GM21529 (cell line): ENCODE data around the gene PCK1.

Source experiments
- ATAC-seq: cut with Tn5 transposase; IDR thresholded peaks from one replicate; pipeline ENCODE4 v1.9.1; 2021; ENCODE audit not compliant: unreplicated experiment

PCK1 gene

DNA sequence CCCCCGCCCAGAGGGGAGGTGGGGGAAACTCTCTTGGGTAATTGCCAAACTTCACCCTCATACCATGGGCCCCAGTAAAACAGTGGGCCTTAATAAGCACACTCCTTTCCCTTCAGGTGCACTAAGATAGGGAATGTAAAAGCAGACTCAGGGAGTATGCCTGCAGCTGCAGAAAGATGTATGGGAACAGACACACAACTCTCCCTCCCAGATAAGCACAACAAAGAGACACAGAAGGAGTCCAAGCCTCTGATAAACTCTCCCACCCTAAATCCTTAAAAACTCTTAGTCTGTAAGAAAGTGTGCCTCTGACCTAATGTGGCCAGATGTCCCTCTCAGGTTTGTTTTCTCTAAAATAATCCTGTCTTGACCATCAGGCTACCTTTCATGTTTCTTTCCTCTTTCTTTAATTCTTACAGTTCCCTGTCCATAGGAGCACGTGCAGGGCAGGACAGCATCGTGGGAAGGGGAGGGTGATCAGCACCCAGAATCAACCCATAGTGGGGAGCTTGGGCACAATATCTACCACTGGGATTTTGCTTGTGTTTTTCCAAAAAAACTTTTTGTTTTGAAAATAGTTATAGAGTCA, 24.7 kb upstream of the PCK1 start:
- no peak for ATAC-seq

DNA sequence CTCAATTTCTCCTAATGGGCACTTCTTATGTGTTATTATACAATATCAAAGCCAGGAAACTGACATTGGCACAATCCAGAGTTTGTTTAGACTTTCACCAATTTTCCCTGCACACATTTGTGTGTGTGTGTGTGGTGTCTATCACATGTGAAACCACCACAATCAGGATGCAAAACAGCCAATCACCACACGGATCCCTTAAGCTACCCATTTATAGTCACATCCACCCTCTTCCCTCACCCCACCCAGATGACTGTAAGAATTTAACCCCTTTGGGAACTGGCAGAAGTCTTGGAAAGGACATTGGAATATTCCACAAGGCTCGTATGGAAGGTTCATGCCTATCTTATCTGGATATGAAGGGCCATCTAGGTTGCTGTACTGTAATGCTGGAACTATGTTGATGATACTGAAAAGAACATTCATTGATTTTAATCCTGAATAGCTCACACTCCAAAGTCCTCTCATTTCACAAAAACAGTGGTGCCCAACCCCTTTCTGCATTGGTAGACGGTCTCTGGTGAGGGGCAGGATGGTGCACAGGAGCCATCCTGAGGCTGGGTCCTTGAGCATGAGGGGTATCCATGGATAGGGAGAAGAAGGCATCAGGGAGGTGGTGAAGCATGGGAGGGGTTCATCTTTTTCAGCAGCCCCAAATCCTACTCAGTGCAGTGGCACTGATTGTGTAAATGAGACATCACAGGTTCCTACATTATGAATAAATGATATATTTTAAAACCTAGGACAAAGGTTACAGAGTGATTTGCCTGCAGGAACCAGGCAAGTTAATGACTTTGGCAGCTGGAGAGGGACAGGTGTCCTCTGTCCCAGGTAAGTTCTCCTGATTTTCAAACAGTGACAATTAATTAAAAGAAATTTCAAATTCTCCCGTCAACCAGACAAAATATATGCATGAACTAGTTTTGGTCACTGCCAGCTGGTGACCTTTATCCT, 23.9 kb upstream of the PCK1 start:
- ATAC-seq: no peak

DNA sequence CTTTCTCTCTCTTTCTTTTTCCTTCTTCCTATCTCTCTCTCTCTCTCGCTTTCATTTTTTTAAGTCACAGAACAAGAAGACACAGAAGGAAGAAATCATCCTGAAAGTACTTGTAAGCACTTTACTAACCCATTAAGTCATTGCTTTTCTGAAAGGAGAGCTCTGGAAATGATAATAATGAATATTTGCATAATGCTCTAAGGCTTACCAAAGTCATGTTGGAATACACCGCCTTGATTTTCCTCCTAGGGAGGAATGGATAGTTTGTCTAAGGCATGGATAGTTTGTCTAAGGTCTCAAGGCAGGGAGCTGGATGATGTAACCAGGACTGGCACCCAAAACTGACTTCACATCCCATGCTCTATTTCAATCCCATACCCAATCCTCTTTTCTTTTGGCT, 23.1 kb upstream of the PCK1 start:
- no peak for ATAC-seq

DNA sequence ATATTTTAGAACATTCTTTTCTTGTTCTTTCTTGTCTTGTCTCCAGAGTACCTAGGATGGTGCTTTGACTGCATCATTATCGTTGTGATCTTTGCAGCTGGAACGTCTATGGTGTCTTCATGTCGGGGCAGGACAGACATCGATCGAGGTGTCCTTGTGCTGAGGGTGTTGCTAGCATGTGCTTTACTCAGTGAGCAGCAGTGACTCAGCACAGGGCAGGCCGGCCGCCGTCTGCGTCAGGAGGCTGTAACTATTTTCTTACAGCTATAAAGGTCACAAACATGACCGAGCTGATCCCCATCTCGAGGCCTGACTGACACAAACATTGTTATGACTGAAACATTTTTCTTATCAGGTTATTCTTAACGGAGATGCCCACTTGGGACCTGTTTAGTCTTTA, 21.0 kb upstream of the PCK1 start:
- ATAC-seq: no peak

DNA sequence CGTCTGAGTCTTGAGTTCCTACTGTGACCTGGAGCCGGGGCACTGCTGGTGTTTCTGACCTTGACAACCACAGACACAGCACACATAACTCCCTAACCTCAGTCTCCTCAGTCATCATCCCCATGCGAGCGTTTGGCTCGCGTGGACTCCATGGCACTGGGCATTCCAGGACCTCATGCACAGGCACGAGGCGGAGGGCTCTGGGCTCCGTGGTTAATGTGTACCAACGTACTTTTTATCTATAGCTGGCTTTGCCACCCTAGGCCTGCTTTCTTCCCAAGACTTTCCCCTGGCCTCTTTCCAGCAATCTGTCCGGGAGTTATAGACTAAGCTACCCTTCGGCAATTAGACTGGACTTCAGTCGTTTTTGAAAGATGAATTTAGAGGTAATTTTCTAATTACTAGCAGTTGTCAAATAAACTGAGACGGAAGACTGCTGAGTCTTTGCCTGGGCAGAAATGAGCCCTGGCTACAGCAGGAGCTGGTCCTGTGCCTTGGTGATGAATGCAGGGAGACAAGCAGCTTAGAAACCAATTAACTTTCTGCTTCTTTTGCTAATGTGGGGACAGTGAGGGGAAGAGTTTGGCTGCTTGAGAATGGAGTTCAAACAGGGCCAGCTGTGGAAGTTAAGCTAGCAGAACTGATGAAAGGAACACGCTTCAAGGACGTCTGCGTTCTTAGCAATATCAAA, 19.9 kb upstream of the PCK1 start:
- ATAC-seq: no peak

DNA sequence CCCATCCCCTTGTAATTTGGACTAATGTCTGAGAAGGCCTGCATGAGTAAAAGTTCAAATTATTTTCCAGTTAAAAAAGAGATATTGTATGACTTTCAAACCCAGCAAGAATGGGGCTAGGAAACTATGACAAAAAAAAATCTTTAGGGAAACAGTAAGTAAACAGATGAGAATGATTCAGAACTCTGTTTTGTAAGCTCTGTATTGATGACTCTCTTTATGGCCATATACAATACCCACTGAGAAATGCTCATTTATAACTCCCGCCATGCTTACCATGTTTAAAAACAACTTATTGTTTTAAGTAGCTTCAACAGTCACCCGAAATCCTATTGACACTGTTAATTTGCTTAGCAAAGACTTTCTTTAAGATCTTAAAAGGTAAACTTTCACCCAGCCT, 17.2 kb upstream of the PCK1 start:
- ATAC-seq: no peak

DNA sequence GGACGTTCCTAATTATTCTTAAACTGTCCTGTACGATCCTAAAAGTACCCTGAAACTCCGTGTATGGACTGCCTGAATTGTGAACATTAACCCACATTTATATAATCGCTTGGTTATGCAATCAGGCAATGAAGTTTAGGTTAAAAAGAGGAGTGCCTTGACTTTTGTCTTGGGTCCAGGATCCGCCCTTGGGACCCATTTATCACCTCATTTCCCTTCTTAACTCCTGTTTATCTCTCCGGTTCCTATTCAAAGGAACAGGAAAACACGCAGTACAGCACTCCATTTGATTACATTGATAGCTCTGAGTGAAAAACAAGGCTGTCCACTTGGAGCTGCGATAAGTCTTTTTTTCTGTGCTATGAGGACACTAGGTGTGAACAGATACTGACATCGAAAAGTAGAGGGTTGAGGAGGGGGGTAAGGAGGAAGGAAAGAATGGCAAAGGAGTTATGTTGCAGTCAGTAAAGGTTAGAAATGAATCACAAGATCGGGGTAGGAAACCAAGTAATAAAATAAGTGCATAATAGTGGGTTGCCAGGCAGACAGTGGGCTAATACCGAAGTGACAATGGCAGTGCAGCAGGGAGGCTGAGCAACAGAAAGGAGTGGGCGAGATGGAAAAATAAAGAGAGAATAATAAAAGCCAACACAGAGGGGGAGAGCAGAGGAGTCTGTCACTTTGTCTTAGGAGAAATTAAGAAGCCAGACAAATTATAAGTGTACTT, 15.9 kb upstream of the PCK1 start:
- ATAC-seq: no peak

DNA sequence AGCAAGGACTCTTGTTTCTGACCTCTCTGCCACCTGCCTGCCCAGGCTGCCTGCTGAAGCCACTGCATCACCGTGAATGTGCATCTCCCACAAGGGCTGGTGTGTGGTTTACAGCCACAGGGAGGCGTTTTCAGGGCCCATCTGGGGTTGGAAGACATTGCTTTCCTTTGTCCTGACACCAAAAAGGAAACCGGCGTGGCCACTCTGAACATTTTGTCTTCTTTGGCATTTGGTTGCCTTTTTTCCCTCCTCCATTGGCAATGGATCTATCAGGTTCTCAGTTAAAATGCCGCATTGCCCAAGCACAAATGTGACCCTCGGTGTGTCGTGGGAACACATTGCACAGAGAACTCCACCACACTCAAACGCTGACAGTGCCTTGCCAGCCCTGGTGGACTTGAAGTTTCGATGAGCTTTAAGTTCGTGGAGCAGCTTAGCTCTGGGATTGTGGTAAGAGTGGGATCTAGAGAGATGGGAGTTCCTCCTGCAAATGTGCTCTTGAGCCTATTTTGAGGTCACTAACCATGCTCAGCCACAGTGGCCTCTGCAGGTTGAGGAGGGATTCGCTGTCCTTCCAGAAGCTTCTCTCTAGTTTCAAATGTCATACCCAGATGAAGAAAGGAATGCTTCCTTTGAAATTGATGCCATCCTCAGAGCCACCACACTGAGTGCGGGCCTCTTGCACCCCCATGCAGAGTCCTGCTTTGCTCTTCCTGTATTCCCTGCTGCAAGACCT, 14.8 kb upstream of the PCK1 start:
- no peak for ATAC-seq

DNA sequence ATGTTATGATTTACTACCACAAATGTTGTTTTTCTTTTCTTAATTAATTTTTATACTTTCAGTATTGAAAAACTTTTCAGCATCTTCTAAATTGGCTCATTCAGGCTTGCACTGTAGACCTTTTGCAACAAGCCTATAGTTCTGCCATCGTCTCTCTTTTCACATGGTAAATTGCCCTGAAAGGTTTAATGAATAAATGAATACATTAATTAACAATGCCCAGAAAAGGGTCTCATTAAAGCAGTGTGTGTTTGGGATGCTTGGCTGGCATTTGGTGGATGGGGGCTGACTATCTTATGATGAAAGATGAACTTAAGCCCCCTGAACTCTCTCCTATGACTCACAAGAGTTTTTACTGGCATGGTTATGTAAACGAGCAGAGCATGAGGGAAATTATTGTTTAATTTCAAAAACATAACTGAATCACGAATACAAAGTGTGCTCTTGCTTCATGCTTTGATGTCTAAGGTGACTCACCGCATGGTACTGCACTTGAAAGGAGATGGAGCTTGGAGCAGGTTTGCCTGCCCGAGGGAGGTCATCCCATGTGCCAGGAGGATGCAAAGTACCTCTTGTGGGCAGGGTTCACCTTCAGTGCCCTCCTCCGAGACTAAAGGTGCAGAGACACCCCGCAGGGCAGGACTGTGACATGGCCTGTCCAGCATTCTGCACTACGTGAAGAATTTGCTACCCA, 13.8 kb upstream of the PCK1 start:
- no peak for ATAC-seq

DNA sequence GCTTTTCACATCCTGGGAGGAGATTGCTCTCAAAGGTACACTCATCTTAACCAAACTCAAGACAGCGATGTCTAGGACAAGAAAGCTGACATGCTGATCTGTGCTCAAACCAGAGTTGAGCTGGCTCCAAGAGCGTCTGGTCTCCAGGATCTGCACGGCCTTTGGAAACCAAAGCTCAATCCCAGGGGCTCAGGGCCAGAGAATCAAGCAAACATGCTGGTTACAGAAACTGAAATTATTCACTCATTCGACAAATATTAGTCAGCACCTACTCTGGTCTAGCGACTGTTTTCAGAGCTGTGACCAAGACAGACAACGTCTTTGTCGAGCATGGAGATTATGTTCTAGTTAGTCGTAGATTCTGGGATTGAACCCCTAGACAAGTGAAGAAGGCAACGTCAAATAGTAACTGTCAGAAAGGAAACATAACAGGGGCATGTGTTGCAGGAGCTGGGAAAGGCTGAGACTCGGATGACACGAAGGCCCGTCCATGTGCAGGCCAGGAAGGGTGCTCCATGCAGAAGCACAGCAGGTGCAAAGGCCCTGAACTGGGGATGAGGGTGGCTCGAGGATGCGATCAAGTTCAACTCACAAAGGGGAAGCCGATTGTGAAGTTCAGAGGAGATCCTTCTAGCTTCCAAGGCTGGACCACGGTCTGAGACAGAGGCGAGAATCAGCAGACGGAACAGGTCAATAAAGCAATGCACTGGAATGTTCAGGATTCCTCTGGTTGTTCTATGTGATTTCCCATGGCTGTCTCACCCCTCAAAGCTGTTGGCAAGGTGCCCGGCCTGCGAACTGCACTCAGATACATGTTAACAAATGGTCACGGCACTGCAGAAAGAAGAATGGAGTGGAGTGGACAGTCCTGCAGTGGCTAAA, 12.5 kb upstream of the PCK1 start:
- no peak for ATAC-seq

DNA sequence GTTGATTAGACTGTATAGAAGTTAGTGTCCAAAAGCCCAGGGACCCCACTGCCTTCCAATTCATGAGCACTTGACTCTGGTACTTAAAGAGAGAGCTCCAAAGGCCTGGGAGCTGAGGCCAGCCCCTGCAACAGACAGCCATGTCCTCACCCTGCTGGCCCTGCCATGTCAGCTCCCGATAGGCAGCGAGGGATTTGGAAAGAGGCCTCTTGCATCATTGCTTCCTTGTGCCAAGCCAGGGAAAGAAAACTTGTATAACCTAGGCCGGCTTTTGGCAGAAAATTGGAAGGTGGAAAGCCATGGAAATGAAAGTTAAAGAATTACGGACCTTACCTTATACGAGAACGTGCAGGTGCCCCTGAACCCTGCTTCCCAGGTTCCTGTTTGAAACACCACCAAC, 8.4 kb upstream of the PCK1 start:
- no peak for ATAC-seq

DNA sequence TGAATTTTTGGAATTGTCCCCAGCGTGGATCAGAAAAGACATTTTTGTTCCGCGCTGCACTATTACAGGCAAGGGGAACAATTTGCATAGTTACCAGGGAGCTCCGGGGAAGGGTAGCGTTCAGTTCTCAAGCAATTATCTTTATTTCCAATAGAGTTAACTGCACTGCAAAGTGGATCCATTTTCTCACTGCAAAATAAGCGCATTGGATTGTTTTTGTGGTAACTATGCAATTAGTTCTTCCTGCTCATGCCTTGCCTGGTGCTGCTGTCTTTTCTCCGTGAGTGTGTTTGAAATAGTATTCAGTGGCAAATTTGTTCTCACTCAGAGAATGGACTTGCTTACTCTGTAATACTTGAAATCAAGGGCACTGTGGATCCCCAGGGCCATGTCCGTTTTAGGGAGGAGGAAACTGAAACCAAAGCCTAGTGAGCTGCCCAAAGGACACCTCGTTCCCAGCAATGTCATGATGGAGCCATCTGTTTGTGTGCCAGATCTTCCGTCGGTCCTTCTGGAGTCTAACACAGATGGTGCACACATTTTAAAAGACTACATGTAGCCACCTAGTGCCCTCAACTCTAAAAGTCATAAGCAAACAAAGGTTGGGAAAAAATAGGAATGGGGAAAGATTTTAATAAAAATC, 7.4 kb upstream of the PCK1 start:
- no peak for ATAC-seq

DNA sequence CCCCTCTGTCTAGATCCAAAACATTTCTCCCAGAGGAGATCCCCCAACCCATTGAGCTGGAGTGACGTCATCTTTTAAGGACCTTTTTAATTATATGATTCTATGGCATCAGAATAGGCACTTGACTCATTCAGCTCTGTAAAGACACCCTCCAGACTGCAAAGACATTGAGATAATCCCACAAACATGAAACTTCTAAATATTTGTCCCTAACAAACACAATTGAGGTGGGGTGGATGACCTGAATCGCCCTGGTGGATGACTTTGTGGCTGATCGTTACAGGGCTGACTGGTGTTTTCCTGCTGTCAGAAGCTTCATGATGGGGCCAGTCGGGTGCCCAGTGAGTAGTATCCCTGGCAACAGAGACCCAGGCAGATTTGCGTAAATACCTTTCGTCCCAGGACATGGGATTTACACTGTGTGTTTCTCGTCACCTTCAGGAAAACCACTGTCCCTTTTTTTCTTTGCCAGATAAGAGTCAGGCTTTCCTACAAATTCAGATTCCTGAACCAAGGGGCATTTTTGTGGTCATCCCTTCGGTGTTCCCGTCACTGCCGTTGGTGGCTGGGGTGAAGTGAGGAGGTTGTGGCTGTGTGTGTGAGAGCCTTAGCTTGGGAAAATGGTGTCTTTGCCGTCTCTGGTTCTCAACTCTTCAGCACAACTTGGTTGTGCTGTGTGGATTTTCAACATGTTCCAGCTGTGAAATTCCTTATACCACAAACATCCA, 5.3 kb upstream of the PCK1 start:
- no peak for ATAC-seq

DNA sequence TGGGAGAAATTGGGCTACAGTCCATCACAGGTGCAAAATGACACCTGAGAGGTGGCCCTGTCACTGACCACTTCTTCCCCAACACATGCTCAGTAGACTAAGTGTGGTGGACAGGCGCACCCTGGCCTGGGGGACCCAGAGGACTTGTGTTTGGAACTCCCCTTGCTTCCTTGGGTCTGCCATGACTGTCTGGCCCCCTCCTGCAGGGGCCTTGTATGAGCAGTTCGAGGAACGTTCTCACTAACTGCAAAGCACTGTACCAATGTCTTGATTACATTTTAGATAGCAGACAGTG, 4.0 kb upstream of the PCK1 start:
- ATAC-seq: no peak

DNA sequence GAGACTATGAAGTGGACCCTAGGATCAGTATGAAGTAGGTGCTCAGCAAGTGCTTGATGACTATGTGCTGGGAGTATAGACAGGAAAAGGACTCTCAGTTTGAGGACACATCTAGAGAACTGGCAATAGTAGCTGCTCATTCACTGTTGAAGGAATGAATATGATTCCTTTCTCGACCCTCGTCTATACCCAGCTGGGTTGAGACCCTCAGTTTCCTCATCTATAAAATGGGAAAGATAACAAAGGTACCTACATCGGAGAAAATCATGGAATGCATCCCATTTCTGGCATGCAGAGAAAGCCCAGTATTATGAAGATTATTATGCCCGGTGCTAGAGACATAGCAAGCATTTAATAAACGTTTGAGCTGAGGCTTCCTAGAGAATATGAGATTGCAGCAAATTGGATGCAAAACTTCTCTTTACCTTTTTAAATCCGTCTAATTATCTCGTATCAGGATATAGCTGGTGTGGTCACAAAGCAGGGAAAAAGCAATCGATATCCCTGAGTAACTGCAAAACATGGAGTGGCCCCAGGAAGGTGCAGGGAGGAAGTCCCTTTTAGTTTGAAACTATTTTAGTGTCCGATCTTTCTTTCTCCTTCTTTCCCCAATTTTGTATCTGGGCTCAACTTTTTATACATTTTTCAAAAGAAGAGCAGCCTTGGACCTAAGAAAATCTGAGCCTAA, 2.8 kb upstream of the PCK1 start:
- no peak for ATAC-seq

DNA sequence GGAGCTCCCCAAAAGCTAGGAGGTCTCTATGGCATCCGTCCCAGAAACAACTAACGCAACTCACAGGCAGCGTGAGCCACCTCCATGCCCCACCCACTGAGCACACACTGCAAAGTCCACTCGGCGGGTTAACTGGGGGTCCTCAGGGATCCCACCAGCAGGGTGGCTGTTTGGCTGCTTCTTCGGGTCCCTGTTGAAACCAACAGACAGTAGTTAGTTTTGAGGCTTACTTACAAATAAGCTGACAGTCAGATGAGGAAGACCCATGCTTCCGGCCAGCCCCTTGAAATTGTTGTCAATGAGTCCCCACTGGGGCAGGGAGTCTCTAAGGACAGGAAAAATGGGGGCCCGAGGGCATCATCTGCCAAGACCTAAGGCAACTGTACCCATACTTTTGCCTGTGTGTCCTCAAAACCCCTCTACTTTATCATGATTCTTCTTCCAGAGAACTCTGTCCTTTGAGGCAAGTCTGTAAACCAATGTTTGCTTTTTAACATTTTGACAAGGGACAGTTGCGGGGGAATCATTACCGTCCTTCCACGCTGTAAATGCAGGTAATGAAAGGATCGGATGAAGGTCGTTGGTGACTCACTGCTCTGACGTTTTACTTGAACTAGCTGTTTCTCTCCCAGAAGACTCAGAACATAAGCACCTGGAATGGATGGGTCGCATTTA, 2.2 kb upstream of the PCK1 start:
- no peak for ATAC-seq

DNA sequence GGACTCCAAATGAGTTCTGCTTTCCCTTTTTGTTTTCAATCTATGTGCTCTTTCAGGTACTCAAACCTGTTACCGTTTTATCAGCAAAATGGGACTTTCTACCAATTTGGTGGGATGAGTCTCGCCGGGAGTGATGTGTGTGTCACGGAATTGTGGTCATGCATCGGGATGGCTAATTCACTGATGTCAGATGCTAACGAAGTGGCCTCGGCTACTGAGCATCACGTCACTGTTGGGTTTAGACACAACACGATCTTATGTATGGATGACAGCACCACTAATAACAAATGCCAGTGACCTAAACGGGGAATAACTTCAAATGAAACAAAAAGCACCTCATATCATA, 1.6 kb upstream of the PCK1 start:
- ATAC-seq: no peak
